Loucy (cell line): ENCODE data around the gene STK39.

Experiments used
- H2AFZ ChIP-seq: fragments of 200-600 bp; sonication (generic); 2 replicates; pipeline ENCODE4 v1.6.0; 2016; ENCODE audit warnings: antibody characterized with exemption, mild to moderate bottlenecking, low read length, moderate library complexity
- H3F3A ChIP-seq: fragments of 200-600 bp; 2 replicates; pipeline ENCODE4 v1.6.0; 2016; ENCODE audit warnings: antibody characterized with exemption, low read depth, mild to moderate bottlenecking
- H3K27me3 ChIP-seq: fragments of 200-600 bp; sonication (generic); 2 replicates; pipeline ENCODE4 v1.6.1; 2014; ENCODE audit warnings: low read length, mild to moderate bottlenecking; ENCODE audit not compliant: insufficient read depth, poor library complexity, severe bottlenecking
- H3K36me3 ChIP-seq: fragments of 200-600 bp; sonication (generic); 2 replicates; pipeline ENCODE4 v1.6.1; 2016; ENCODE audit warnings: low read length; ENCODE audit not compliant: insufficient read depth
- H3K4me1 ChIP-seq: fragments of 200-600 bp; sonication (generic); 2 replicates; pipeline ENCODE4 v1.5.1; 2014; ENCODE audit warnings: low read length, mild to moderate bottlenecking; ENCODE audit not compliant: insufficient read depth, poor library complexity, severe bottlenecking
- H3K4me2 ChIP-seq: fragments of 200-600 bp; sonication (generic); 2 replicates; pipeline ENCODE4 v1.6.0; 2014; ENCODE audit warnings: antibody characterized with exemption, low read length, low read depth, mild to moderate bottlenecking; ENCODE audit not compliant: poor library complexity, severe bottlenecking
- H3K4me3 ChIP-seq: fragments of 200-600 bp; sonication (generic); 2 replicates; pipeline ENCODE4 v1.5.1; 2014; ENCODE audit warnings: low read length, mild to moderate bottlenecking, mixed read lengths; ENCODE audit not compliant: poor library complexity, severe bottlenecking
- H3K79me2 ChIP-seq: fragments of 200-600 bp; sonication (generic); 2 replicates; pipeline ENCODE4 v1.6.1; 2014; ENCODE audit warnings: low read length; ENCODE audit not compliant: insufficient read depth
- H3K9ac ChIP-seq: fragments of 200-600 bp; sonication (generic); 2 replicates; pipeline ENCODE4 v1.6.0; 2014; ENCODE audit warnings: mild to moderate bottlenecking, low read depth, low read length, moderate library complexity; ENCODE audit not compliant: poor library complexity, severe bottlenecking
- H3K9me2 ChIP-seq: fragments of 200-600 bp; sonication (generic); replicated peaks from 2 replicates; pipeline ENCODE4 v1.6.1; 2016; ENCODE audit warnings: low read depth, low read length, mixed read lengths
- H3K9me3 ChIP-seq: fragments of 200-600 bp; sonication (generic); 2 replicates; pipeline ENCODE4 v1.6.1; 2014; ENCODE audit warnings: mild to moderate bottlenecking, antibody characterized with exemption, low read length, low read depth; ENCODE audit not compliant: insufficient read depth
- H4K20me1 ChIP-seq: fragments of 200-600 bp; sonication (generic); 2 replicates; pipeline ENCODE4 v1.6.0; 2014; ENCODE audit warnings: antibody characterized with exemption, low read length, mild to moderate bottlenecking; ENCODE audit not compliant: insufficient read depth, poor library complexity, severe bottlenecking
- CTCF ChIP-seq: fragments of 200-600 bp; sonication (generic); conservative IDR thresholded peaks from 2 replicates; pipeline ENCODE4 v1.5.1; 2014; ENCODE audit warnings: mild to moderate bottlenecking, antibody characterized with exemption, low read length
- EZH2phosphoT487 ChIP-seq: fragments of 200-600 bp; IDR thresholded peaks from 2 replicates; pipeline ENCODE4 v1.6.1; 2018; ENCODE audit warnings: antibody characterized with exemption, mild to moderate bottlenecking, moderate library complexity, borderline replicate concordance

Gene STK39

GRCh38 chr2:168189835-168190569 lies 57.4 kb downstream of the STK39 start:
- Histone ChIP-seq H3F3A (peaks cover 14% of the 10 kb centered on the region), H3K4me1 (peaks cover 82% of the 10 kb centered on the region), H3K9me3 (no peaks in the 10 kb centered on the region), H3K4me3 (no peak overlapping the region), H2AFZ (no peak overlapping the region), H4K20me1 (peaks cover 24% of the 10 kb centered on the region), H3K9ac (no peak overlapping the region), H3K4me2 (peak overlapping the region; percentile 12), H3K79me2 (peaks cover 84% of the 10 kb centered on the region), H3K27me3 (no peaks in the 10 kb centered on the region), H3K36me3 (no peaks in the 10 kb centered on the region), H3K9me2 (no peaks in the 10 kb centered on the region)
- no peak for TF ChIP-seq EZH2phosphoT487
- TF ChIP-seq CTCF = no peak

GRCh38 chr2:168188002-168188401 lies 59.4 kb downstream of the STK39 start:
- Histone ChIP-seq H3K4me2 (no peak overlapping the region), H3K9ac (no peak overlapping the region), H3K4me3 (no peak overlapping the region), H3K36me3 (no peaks in the 10 kb centered on the region), H3F3A (peaks cover 4% of the 10 kb centered on the region; the same call in 1 of the 2 replicates), H3K4me1 (peaks cover 75% of the 10 kb centered on the region), H3K79me2 (peaks cover 96% of the 10 kb centered on the region), H3K9me2 (no peaks in the 10 kb centered on the region), H3K9me3 (no peaks in the 10 kb centered on the region), H3K27me3 (no peaks in the 10 kb centered on the region), H4K20me1 (peaks cover 24% of the 10 kb centered on the region), H2AFZ (no peak overlapping the region)
- TF ChIP-seq CTCF = no peak
- TF ChIP-seq EZH2phosphoT487 = no peak

- peak overlapping the region; percentile 28 for H3K4me2 ChIP-seq
- H3K79me2 ChIP-seq = peaks cover 99% of the 10 kb centered on the region
- no peaks in the 10 kb centered on the region for H3K9me2 ChIP-seq
- no peaks in the 10 kb centered on the region for H3F3A ChIP-seq
- H3K4me1 ChIP-seq = peaks cover 61% of the 10 kb centered on the region
- peaks cover 22% of the 10 kb centered on the region for H4K20me1 ChIP-seq
- H3K36me3 ChIP-seq = peaks cover 5% of the 10 kb centered on the region; the same call in 1 of the 2 replicates
- no peaks in the 10 kb centered on the region for H3K9me3 ChIP-seq
- no peak overlapping the region for H2AFZ ChIP-seq
- H3K9ac ChIP-seq = no peak overlapping the region
- TF ChIP-seq CTCF (no peak), EZH2phosphoT487 (no peak)
- H3K4me3 ChIP-seq = no peak overlapping the region
- no peaks in the 10 kb centered on the region for H3K27me3 ChIP-seq
Measured at GRCh38 chr2:168186452-168186851, 60.9 kb downstream of the STK39 start.
